ENCODE measurements around the gene SIDT2. TPM values are rescaled to one million over a fixed set of nuclear protein-coding genes. Genes with fewer than 3 reads are reported as not detected.
"Not testable (repeated sequence)": the region's sequence is repeated elsewhere in the genome, so short reads cannot be mapped to it uniquely, and the experiment has no call there.

Gene SIDT2
- total RNA-seq, 2 donors from 2014 or later = 55.9 to 82.2 TPM

DNA sequence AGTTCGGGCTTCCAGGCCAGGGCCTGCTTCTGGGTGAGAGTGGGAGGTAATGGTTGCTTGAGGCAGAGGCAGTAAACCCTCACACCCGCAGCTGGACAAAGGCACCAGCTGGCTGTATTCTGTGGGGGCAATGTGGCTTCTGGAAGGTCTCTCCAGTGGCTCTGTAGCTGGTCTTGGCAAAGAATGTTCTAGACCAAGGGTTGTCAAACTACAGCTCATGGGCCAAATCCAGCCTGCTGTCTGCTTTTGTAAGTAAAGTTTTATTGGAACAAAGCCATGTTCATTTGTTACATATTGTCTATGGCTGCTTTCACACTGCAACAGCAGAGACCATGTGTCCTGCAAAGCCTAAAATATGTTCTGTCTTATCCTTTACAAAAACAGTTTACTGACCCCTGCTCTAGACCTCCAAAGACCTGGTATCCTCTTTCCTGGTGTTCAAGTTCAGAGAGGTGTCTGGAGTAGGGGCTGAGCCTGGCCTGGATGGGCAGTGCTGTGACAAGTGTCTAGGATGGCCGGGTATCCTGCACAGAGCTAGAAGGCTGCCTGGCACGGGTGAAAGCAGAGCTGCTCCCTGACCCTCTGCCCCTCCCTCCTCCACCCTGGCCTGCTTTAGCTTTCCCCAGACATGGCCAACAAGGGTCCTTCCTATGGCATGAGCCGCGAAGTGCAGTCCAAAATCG, 24.0 kb downstream of the SIDT2 start:
- Histone ChIP-seq H3K9me3 (no peaks in the 10 kb centered on the region), H3K4me1 (ENCODE audit: control insufficient read depth in 1 of 2, low read depth in 2 of 2) (peaks cover 5 to 45% of the 10 kb centered on the region in 2 donors), H3K27me3 (replicated peaks; ENCODE audit: insufficient read depth) (no peaks in the 10 kb centered on the region), H3K27ac (peak overlapping the region; percentile 99), H3K4me3 (peak overlapping the region; percentile 81), H3K36me3 (peaks cover 50% of the 10 kb centered on the region)
- DNase-seq (ENCODE audit: low spot score) (no peak), ATAC-seq (ENCODE audit: insufficient number of reproducible peaks, low FRiP score, low read depth) (no peak)
- TF ChIP-seq, protein P1, sequence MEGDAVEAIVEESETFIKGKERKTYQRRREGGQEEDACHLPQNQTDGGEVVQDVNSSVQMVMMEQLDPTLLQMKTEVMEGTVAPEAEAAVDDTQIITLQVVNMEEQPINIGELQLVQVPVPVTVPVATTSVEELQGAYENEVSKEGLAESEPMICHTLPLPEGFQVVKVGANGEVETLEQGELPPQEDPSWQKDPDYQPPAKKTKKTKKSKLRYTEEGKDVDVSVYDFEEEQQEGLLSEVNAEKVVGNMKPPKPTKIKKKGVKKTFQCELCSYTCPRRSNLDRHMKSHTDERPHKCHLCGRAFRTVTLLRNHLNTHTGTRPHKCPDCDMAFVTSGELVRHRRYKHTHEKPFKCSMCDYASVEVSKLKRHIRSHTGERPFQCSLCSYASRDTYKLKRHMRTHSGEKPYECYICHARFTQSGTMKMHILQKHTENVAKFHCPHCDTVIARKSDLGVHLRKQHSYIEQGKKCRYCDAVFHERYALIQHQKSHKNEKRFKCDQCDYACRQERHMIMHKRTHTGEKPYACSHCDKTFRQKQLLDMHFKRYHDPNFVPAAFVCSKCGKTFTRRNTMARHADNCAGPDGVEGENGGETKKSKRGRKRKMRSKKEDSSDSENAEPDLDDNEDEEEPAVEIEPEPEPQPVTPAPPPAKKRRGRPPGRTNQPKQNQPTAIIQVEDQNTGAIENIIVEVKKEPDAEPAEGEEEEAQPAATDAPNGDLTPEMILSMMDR (IDR thresholded peaks at IDR 0.05) = no peak

DNA sequence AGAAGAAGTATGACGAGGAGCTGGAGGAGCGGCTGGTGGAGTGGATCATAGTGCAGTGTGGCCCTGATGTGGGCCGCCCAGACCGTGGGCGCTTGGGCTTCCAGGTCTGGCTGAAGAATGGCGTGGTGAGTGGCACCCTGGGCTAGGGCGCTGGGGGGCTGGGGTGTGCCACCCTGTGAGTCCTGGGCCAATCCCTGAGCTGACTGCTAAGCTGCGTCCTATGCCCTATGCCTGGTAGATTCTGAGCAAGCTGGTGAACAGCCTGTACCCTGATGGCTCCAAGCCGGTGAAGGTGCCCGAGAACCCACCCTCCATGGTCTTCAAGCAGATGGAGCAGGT, 24.5 kb downstream of the SIDT2 start:
- H3K27me3 ChIP-seq (replicated peaks; ENCODE audit: insufficient read depth) = no peaks in the 10 kb centered on the region
- no peak for ATAC-seq (ENCODE audit: insufficient number of reproducible peaks, low FRiP score, low read depth)
- no peak for DNase-seq (ENCODE audit: low spot score)
- H3K36me3 ChIP-seq = peaks cover 50% of the 10 kb centered on the region
- H3K27ac ChIP-seq = peak overlapping the region; percentile 99
- TF ChIP-seq, protein P1 (IDR thresholded peaks at IDR 0.05) = no peak
- H3K9me3 ChIP-seq = no peaks in the 10 kb centered on the region
- H3K4me1 ChIP-seq (ENCODE audit: control insufficient read depth in 1 of 2, low read depth in 2 of 2) = peaks cover 5 to 40% of the 10 kb centered on the region in 2 donors
- peak overlapping the region; percentile 81 for H3K4me3 ChIP-seq

DNA sequence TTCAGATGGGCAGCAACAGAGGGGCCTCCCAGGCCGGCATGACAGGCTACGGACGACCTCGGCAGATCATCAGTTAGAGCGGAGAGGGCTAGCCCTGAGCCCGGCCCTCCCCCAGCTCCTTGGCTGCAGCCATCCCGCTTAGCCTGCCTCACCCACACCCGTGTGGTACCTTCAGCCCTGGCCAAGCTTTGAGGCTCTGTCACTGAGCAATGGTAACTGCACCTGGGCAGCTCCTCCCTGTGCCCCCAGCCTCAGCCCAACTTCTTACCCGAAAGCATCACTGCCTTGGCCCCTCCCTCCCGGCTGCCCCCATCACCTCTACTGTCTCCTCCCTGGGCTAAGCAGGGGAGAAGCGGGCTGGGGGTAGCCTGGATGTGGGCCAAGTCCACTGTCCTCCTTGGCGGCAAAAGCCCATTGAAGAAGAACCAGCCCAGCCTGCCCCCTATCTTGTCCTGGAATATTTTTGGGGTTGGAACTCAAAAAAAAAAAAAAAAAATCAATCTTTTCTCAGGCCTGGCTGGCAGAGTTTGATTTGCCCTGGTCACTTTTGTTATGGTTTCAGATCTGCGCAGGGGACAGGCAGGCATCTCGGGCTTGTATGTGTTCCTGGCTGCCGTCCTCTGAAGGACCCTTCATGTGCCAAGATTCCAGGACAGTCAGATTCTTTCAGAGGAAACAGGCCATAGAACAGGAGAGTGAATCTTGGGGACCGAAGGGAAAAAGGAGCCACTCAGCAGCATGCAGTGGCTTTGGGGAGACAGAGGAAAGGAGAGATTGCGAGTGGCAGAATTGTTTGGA, 25.9 kb downstream of the SIDT2 start:
- H3K27me3 ChIP-seq (replicated peaks; ENCODE audit: insufficient read depth) = no peaks in the 10 kb centered on the region
- TF ChIP-seq, protein P1 (IDR thresholded peaks at IDR 0.05) = no peak
- DNase-seq (ENCODE audit: low spot score) = no peak
- H3K36me3 ChIP-seq = peaks cover 50% of the 10 kb centered on the region
- H3K4me1 ChIP-seq (ENCODE audit: control insufficient read depth in 1 of 2, low read depth in 2 of 2) = peaks cover 5 to 34% of the 10 kb centered on the region in 2 donors
- ATAC-seq (ENCODE audit: insufficient number of reproducible peaks, low FRiP score, low read depth) = no peak
- H3K9me3 ChIP-seq = no peaks in the 10 kb centered on the region
- peak overlapping the region; percentile 99 for H3K27ac ChIP-seq
- H3K4me3 ChIP-seq = peak overlapping the region; percentile 81

DNA sequence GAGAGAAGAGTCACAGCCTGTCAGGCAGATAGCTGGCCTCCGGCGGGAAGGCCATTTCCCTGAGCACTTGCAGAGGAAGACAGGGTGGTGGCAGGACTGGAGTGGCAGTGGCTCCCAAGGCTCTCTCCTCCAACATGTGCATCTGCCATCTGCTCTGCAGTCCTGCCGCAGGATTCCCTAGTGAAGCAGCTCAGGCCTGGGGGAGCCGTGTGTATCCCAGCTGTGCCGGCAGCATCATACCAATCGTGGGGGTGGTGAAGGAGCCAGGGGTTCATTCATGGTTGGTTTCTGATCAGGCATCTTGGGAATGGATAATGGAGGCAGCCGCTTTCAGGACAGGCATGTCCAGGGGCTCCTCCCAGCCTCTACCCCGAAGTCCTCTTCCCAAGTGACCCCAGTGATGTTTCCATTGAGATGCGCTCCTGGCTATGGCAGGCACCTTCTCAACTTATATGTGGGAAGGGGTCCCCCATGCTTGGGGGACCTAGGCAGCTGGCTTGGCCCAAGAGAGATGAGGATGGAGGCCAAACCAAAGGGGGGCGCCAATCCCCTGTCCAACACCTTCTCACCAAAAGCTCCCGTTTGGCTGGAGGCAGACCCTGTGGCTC, 26.8 kb downstream of the SIDT2 start:
- no peak for DNase-seq (ENCODE audit: low spot score)
- peak overlapping the region; percentile 81 for H3K4me3 ChIP-seq

DNA sequence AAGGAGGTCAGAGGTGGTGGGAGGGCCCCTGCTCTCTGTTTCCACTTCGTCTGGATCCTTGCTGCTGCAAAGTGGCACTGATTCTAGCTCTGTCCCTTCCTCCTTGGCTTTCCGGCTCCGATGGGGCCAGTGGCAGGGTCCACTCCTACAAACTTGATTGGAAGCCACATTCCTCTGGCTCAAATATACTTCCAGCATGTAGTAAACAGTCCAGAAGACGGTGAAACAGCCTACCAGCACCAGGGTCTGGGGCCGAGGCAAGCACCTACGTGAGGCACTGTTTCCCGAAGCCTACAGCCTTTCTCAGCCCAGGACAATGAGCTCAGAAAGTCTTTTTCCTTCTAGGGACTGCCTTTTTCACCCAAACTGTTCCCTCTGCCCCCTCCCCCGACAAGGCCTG, 27.6 kb downstream of the SIDT2 start:
- H3K36me3 ChIP-seq = peaks cover 40% of the 10 kb centered on the region
- H3K27me3 ChIP-seq (replicated peaks; ENCODE audit: insufficient read depth); ATAC-seq (ENCODE audit: insufficient number of reproducible peaks, low FRiP score, low read depth); DNase-seq (ENCODE audit: low spot score); H3K4me3 ChIP-seq; H3K9me3 ChIP-seq: not testable (repeated sequence)
- H3K27ac ChIP-seq = peak overlapping the region; percentile 86 to 99
- peaks cover 5 to 34% of the 10 kb centered on the region in 2 donors for H3K4me1 ChIP-seq (ENCODE audit: control insufficient read depth in 1 of 2, low read depth in 2 of 2)

More for the DNA sequence above, 26.8 kb downstream of the SIDT2 start:
- TF ChIP-seq, protein P1 (IDR thresholded peaks at IDR 0.05) = no peak
- no peaks in the 10 kb centered on the region for H3K27me3 ChIP-seq (replicated peaks; ENCODE audit: insufficient read depth)
- H3K4me1 ChIP-seq (ENCODE audit: control insufficient read depth in 1 of 2, low read depth in 2 of 2) = peaks cover 5 to 34% of the 10 kb centered on the region in 2 donors
- ATAC-seq (ENCODE audit: insufficient number of reproducible peaks, low FRiP score, low read depth) = no peak
- no peaks in the 10 kb centered on the region for H3K9me3 ChIP-seq
- peak overlapping the region; percentile 99 for H3K27ac ChIP-seq
- peaks cover 48% of the 10 kb centered on the region for H3K36me3 ChIP-seq

DNA sequence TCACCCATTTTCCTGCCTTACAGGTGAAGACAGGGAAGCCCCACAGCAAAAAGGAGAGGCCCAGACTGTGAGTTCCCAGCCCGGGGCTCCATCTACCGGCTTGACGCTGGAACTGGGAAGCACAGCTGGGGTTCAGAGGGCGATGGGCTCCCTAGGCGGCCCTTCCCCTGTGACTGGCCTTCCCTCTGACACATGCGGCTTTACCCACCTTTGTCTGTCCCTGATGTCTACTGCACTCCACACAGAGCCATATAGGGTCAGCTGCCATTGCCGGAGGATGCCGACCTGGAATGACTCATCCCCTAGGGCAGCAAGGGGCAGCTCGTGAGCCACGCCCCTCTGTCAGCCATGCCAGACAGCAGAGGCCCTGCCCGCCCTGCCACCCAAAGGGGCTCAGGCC, 28.3 kb downstream of the SIDT2 start:
- Histone ChIP-seq H3K4me1 (ENCODE audit: control insufficient read depth in 1 of 2, low read depth in 2 of 2) (peaks cover 5 to 34% of the 10 kb centered on the region in 2 donors), H3K36me3 (peaks cover 33% of the 10 kb centered on the region), H3K27ac (peak overlapping the region in 1 of 2 donors; percentile 69)
- not testable (repeated sequence) for H3K27me3 ChIP-seq (replicated peaks; ENCODE audit: insufficient read depth); DNase-seq (ENCODE audit: low spot score); H3K9me3 ChIP-seq; ATAC-seq (ENCODE audit: insufficient number of reproducible peaks, low FRiP score, low read depth); H3K4me3 ChIP-seq

DNA sequence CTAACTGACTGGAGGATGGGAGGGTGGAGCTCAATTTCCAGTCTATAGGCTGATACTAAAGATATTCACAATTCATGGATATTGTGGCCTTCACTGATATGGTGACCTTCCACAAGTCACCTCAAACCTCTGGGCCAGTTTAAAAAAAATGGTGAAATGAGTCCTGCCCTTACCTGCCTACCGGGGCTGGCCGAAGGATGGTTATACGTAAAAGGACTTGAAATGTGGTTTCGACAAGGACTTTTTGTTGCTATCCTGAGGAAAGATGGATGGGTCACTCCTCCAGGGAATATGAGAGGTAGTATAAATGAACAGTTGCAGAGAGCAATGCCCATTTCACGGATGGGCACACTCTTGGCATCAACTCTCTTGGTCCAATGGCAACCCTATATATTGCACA, 28.9 kb downstream of the SIDT2 start:
- not testable (repeated sequence) for H3K9me3 ChIP-seq; H3K27me3 ChIP-seq (replicated peaks; ENCODE audit: insufficient read depth); ATAC-seq (ENCODE audit: insufficient number of reproducible peaks, low FRiP score, low read depth); DNase-seq (ENCODE audit: low spot score); H3K27ac ChIP-seq; H3K4me3 ChIP-seq
- Histone ChIP-seq H3K4me1 (ENCODE audit: control insufficient read depth in 1 of 2, low read depth in 2 of 2) (peaks cover 5 to 34% of the 10 kb centered on the region in 2 donors), H3K36me3 (peaks cover 28% of the 10 kb centered on the region)

DNA sequence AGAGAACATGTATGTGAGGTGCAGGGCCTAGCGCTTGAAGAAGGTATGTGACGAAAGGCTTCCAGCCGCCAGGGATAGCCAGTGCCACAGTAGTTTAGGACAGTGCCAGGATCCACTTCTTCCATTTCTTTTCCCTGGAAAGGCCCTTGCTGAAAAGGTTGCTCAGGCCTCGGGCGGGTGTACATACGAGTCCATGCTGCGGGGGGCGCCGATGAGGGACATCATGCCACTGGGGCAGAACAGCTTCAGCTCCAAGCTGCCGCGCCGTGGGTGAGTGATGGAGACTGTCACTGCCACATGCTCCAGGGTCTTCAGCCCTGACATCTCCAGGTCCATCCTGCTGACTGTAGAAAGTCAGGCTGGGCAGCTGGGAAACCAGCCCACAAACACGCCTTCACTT, 30.2 kb downstream of the SIDT2 start:
- ATAC-seq (ENCODE audit: insufficient number of reproducible peaks, low FRiP score, low read depth) = peak; percentile 1
- not testable (repeated sequence) for H3K4me3 ChIP-seq; H3K27ac ChIP-seq; DNase-seq (ENCODE audit: low spot score); H3K27me3 ChIP-seq (replicated peaks; ENCODE audit: insufficient read depth); H3K9me3 ChIP-seq
- peaks cover 23% of the 10 kb centered on the region for H3K36me3 ChIP-seq
- H3K4me1 ChIP-seq (ENCODE audit: control insufficient read depth in 1 of 2, low read depth in 2 of 2) = peaks cover 5 to 25% of the 10 kb centered on the region in 2 donors
